SU-DHL-6 (cell line): ENCODE measurements around the gene HABP4.

Experiments
- EZH2phosphoT487 ChIP-seq: fragments of 200-600 bp; sonication (generic), shearing (Covaris generic); conservative IDR thresholded peaks from 2 replicates; pipeline ENCODE4 v1.6.1; 2018; ENCODE audit warnings: mild to moderate bottlenecking, antibody characterized with exemption, low read length, moderate library complexity, mixed read lengths
- TF ChIP-seq, protein P1 (sequence below): fragments of 200-600 bp; sonication (generic); IDR thresholded peaks from one replicate; pipeline ENCODE4 v1.5.1; 2017; ENCODE audit warnings: antibody characterized with exemption, mild to moderate bottlenecking, low read length, moderate library complexity; ENCODE audit not compliant: insufficient read depth, poor library complexity, severe bottlenecking

DNA sequence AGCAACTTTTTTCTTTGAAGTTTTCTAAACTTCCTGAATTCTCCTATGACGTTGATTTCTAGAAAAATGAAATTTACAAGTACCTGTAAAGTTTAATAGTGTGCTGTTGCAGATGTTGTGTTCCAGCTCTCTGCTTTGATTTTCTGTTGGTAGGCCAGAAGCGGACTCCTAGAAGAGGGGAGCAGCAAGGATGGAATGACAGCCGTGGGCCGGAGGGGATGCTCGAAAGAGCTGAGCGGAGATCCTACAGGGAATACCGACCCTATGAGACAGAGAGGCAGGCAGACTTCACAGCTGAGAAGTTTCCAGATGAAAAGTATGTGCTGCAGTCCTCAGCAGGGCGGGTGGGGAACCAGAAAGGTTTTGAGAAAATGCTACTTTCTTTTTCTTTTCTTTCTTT, 8.3 kb downstream of the HABP4 start:
- TF ChIP-seq, protein P1, sequence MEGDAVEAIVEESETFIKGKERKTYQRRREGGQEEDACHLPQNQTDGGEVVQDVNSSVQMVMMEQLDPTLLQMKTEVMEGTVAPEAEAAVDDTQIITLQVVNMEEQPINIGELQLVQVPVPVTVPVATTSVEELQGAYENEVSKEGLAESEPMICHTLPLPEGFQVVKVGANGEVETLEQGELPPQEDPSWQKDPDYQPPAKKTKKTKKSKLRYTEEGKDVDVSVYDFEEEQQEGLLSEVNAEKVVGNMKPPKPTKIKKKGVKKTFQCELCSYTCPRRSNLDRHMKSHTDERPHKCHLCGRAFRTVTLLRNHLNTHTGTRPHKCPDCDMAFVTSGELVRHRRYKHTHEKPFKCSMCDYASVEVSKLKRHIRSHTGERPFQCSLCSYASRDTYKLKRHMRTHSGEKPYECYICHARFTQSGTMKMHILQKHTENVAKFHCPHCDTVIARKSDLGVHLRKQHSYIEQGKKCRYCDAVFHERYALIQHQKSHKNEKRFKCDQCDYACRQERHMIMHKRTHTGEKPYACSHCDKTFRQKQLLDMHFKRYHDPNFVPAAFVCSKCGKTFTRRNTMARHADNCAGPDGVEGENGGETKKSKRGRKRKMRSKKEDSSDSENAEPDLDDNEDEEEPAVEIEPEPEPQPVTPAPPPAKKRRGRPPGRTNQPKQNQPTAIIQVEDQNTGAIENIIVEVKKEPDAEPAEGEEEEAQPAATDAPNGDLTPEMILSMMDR: no peak
- no peak for TF ChIP-seq EZH2phosphoT487
